C1 segment of cervical spinal cord (tissue), 14 donors: Measurements from ENCODE around the gene MYL6.
"Not testable (repeated sequence)": the region's sequence is repeated elsewhere in the genome, so short reads cannot be mapped to it uniquely, and the experiment has no call there.

Experiments used
- DNase-seq, 14 donors: peaks; one replicate each; lab custom pipeline; 2025; lab: John Stamatoyannopoulos, UW

MYL6 gene

DNA sequence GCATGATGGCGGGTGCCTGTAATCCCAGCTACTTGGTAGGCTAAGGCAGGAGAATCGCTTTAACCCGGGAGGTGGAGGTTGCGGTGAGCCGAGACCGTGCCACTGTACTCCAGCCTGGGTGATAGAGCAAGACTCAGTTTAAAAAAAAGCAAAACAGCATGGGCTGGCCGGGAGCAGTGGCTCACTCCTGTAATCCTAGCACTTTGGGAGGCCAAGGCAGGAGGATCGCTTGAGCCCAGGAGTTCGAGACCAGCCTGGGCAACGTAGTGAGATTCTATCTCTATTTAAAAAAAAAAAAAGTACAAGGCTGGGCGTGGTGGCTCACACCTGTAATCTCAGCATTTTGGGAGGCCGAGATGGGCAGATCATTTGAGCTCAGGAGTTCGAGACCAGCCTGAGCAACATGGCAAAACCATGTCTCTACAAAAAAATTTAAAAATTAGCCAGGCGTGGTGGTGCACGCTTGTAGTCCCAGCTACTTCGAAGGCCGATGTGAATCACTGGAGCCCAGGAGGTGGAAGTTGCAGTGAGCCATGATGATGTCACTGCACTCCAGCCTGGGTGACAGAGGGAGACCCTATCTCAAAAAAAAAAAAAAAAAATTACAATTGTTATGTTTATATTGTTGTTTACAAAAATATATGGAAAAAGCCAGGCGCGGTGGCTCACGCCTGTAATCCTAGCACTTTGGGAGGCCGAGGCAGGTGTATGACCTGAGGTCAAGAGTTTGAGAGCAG is 1.5 kb upstream of the MYL6 start:
- DNase-seq: not testable (repeated sequence)

- peak in 9 of 14 donors; percentile 38 to 85 (median 73) for DNase-seq
Observed at GRCh38 chr12:56157201-56158028, 744 bp upstream of the MYL6 start.

- peak in 10 of 14 donors; percentile 12 to 48 (median 28) for DNase-seq
Observed at GRCh38 chr12:56158926-56159461, 835 bp downstream of the MYL6 start.

- peak in 1 of 14 donors; percentile 23 for DNase-seq
Observed at GRCh38 chr12:56159482-56160192, 1.5 kb downstream of the MYL6 start.

GRCh38 chr12:56160193-56160763 is 2.1 kb downstream of the MYL6 start:
- peak in 1 of 14 donors; percentile 7 for DNase-seq

DNA sequence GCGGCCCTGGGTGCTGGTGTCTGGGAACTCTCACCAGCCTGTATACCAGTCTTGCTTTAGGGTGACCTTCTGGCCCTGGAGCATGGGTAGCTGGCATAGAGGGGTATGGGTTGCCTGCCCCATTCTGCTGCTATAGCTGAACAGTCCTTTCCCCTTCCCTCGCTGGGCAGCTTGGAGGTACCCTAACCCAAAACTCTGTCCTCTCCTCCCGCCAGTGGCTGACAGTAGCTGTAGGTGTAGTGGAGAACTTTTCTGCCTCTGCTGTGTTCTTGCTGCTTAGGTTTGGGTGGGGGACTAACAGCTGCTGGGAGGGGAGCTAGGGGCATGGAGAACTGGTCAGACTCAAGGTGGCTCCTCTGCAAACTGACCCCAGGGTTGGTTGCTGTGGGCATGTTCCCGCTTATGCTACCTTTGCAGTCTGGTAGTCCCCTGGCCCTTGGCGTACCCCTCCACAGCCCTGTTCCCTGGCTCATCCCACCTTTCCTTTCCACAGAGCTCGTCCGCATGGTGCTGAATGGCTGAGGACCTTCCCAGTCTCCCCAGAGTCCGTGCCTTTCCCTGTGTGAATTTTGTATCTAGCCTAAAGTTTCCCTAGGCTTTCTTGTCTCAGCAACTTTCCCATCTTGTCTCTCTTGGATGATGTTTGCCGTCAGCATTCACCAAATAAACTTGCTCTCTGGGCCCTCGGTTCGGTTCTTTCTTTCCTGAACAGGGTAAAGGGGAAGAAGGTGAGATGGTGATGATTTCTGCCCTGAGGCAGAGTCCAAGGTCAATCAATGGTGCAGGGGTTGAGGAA is 2.9 kb downstream of the MYL6 start:
- no peak for DNase-seq

GRCh38 chr12:56161690-56162351 is 3.7 kb downstream of the MYL6 start:
- DNase-seq: no peak

DNA sequence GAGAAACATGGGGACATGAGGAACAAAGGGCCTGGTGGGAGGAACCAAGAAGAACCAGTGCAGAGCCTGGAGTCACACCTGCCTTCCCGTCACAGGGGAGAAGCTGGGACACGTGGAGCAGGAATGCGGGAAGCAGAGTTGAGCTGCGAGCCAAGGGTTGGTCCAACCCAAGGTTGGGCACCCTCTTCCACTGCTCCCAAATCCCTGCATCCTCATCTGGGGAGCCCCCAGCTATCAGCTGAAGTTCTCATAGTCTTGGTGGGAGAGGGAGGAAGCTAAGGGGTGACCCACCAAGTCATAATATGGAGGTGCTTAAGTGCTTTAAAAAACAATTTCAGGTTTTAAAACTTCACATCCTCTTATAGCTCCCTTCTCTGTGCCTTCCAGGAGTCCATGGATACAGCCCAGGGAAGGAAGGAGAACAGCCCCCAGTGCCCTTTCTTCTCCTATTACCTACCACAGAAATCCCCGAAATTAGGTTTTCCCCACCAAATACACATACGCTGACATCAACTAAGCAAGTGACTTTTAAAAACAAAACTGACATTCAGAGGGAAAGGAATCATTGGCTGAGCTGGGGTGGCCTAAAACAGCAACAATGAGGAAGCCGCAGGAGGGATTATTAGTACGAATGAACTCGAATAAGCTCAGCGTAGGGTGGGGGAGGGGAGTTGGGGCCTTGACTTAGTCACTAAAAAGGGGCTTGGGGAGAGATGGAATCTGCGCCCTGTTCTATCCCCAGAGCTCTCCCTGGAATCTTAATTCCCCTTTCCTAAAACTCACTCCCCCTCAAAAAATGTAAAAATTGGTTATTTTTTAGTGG is 4.5 kb downstream of the MYL6 start:
- no peak for DNase-seq

DNA sequence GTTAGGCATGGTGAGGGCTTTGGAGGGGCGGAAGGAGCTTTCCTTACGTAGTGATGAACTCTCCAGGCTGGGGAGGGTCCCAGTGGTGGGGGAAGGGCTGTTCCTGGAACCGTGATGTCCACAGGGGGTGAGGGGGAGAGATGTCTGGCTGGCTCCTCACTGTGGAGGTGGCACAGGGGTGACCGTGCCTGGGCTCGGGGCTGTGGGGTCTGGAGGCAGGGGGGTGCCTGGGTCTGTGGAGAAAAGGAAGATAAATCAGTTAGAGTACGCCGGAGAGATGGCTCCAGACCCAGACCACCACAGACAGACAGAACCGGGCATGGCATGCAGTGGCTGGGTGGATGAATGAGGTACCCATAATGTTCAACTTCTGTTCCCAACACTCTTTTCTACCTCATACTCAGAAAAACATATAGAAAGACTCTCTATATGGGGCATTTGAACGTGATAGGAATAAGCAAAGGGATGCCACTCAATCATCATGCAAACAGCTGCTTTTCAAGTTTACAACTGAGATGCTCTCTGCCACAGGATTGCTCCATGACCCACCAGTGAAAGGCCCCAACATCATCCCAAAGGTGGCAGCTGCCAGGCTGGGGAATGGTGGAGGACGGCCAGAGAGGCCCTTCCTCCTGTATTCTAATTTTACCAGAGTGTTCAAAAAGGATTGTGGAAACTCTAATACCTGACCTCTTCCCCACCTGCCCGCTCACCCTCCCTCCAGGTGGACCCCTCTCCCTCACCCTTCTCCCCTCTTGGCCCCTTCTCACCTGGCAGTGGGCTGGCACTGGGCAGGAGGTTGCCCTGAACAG is 5.6 kb downstream of the MYL6 start:
- DNase-seq: no peak

DNA sequence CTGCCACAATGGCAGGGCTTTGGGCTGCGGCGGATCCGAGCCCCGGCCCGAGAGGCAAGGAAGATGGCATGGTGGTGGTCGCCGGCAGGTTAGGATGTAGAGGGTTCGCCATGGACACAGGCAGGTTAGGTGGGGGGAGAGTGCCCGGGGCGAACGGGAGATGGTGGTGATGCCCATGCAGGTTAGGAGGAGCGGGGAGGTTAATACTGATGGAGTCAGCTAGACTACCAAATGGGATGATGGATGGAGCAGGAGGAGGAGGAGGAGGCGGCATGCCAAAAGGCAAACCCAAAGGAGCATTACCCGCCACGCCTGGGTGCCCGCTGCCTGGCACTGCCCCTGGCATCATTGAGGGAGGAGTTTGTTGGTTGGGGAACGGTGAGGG is 6.2 kb downstream of the MYL6 start:
- DNase-seq: no peak

GRCh38 chr12:56165369-56165768 is 7.2 kb downstream of the MYL6 start:
- DNase-seq: no peak

- no peak for DNase-seq
Observed at GRCh38 chr12:56169229-56169759, 11.1 kb downstream of the MYL6 start.

- no peak for DNase-seq
Observed at GRCh38 chr12:56172839-56173238, 14.7 kb downstream of the MYL6 start.

DNA sequence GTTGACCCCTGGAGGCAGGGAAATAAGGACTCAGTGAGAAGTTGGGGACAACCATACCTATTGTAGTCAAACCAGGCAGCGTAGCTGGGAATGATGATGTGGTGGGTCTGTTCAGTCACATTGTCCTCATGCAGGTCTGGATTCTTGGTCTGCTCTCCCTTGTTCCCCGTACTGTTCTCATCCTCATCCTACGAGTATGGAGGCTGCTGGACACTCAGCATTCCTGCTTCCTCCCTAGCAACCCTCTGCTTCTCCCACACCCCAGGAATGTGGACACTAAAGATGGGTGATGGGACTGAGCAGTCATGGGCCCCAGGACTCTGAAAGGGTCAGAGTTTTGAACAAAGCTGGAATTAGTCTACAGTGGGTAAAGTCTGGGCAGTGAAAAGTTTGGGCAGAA is 20.2 kb downstream of the MYL6 start:
- no peak for DNase-seq

DNA sequence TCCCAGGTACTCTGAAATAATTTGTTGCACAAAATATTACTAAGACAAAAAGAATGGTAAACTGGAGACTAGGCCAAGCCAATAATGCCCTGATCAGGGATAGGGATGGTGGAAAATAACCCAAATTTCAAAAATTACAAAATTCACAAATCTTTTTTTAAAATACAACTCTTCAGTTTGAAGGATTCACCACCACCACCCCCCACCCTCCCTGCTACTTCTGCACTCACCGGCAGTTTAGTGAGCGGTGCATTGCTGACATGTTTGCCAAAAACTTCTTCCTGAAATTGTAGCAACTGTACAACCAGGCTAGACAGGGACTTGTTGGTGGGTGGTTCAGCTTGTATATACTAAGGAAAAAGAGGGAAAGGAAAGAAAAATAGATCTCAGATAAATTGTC is 28.8 kb downstream of the MYL6 start:
- DNase-seq: no peak

GRCh38 chr12:56188131-56188777 is 30.1 kb downstream of the MYL6 start:
- no peak for DNase-seq

- peak in 5 of 14 donors; percentile 24 to 45 (median 42) for DNase-seq
Observed at GRCh38 chr12:56188778-56189098, 30.6 kb downstream of the MYL6 start.
